ENCODE measurements around the gene CLBA1.
"Not testable (repeated sequence)": the region's sequence is repeated elsewhere in the genome, so short reads cannot be mapped to it uniquely, and the experiment has no call there.

Gene CLBA1

DNA sequence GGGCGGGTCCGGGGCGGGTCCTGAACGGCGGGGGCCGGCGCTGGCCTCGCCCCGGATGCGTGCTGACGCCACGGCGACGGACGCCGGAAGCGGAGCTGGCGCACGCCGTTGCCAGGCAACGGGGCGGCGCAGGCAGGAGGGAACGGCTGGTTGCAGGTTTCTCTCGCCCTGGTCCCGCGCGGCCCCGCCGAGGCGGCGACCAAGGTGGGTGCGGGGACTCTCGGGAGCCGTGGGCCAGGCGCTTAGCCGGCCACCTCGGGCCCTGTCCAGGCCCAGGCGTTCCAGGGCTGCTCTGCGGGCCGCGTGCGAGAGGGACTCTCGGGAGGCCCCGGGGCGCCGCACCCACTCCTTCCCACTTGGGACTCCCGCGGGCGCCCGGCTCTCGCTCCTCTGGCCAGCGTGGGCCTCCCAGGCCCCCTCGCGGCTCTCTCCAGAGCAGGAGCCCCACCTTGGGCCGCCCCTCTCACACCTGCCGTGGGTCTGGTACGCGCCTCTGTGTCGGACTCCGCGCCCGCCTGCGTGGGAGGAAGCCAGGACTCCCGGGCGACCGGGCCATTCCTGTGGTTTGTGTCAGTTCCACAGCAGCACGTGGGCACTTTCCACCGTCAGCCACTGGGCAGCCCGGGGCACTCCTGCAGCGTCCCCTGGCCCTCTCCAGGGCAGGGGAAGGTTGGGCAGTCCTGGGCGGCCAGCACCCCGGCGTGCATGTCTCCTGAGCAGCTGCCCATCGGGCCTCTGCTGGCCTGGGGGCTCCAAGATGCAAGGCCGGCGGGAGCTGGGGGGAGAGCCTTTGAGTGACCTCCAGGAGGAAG, at the start of gene CLBA1:
Gene CLBA1 (plus strand): TSS at position 114 of the 812 bp plus-strand sequence. CDS start 644 bp downstream, at position 758.
- DNase-seq (ENCODE audit: low spot score): peak; percentile 93

DNA sequence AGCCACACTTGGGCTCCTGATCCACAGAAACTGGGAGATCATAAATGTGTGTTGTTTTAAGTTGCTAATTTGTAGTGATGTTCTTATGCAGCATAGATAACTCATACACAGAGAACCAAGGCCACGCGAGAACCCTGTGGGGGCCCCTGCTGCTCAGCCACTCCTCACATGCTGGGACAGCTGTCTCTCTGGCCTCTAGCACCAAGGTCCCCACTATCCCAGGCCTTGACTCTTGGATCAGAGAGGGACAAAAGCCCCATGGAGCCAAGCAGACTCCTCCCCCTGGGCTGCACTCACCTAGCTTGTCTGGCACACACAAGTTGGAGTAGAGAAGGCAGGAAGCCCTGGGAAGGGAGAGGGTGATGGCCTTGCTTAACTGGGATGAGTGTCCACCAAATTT, 49.6 kb upstream of the CLBA1 start:
- no peak for DNase-seq (ENCODE audit: low spot score)

DNA sequence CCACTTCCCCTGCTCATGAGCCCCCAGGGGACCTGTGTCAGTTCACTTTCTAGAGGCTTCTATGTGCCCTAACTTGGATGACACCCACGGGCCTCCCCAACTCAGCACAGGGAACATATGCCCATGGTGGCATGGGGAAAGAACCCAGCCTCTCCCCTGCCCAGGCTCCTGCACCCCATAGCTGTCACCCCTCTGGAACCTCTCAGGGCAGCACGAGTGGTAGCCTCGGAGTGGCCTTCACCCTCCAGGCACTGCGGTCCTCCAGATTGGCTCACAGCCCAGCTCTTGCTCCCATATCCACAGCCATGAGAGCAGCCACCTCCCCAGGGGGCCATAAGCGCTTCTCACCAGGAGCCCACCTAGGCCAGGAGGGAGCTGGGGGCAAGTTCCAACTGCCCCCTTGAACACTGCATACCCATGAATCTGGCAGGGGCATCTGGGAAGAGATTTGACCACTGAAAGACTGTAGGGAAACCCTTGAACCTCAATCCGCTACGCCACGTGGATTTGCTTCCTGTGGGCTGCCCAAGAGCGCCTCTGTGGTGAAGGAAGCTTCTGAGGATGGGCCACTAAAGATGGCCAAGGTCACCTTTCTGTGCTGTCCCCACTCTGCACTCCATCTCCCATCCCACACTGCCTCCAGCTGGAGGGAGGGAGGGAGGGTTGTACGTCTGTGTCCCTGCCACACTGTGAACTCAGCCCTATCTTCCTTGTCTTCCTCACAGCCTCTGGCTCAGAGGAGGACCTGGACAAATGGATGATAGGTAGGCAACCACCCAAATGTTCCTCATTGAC, 49.0 kb upstream of the CLBA1 start:
- no peak for DNase-seq (ENCODE audit: low spot score)

DNA sequence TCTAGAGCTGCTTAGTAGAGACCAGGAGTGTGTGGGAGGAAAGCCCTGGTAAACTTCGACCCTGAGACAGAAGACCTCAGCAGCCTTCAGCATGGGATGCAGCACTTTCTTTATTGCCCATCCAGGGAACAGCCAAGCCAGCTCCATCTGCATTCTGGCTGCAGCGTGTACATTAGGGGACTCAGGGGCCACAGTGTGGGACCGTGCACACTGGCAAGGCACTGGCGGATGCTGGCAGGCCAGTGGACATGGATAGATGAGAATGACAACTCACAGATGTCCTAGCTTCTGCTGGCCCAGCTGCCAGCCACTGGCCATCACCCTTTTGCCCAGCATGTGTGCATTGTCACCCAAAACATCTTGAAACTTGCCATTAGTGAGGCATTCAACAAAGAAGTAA, 48.4 kb upstream of the CLBA1 start:
- no peak for DNase-seq (ENCODE audit: low spot score)

DNA sequence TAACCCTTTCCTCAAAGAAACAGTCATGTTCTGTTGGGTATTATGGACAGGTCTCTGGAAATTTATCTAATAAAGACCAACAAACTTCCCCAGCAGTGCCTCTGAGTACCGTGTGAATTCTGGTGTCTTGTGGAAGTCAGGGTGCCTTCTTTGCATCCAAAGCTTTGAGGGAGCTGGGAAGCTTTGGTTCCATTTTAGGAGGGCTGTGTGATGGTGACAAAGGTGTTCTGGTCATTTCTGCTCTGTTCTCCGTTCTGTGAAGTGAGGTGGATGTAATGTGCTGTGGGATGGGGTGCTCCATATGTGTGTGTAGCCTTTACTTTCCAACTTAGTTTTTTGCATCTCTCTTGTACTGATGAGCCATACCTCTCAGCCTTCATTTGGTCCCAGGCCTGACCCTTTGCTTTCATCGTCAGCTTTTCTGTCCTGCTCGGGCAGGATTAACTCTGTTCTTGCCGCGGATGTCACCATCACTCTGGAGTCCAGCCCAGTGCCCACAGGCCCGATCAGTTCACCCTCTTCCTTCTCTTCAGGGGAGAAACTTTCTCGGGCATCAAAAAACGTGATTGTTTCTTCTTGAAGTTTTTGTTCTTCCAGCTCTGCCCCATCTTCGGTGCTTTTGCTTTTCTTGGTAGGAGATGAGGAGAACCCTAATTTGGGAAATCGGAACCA, 47.8 kb upstream of the CLBA1 start:
- no peak for DNase-seq (ENCODE audit: low spot score)

DNA sequence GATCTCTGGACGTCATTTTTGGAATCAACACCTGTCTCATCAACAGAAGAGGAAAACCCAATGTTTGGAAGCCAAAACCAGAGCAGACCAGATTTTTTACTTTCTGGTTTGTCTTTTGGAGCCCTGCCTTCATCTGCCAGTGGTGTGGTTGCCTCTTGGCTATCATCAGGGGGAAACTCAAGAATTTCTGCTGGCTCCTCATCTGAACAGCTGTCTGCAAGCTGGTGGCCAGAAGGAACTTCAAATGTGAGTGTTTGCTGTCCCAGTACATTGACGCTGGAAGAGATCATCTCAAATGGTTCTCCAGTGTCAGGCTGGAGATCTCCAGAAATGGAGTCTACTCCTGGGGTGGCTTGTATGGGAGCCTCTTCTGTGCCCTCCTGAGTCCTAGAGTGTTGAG, 47.2 kb upstream of the CLBA1 start:
- no peak for DNase-seq (ENCODE audit: low spot score)

DNA sequence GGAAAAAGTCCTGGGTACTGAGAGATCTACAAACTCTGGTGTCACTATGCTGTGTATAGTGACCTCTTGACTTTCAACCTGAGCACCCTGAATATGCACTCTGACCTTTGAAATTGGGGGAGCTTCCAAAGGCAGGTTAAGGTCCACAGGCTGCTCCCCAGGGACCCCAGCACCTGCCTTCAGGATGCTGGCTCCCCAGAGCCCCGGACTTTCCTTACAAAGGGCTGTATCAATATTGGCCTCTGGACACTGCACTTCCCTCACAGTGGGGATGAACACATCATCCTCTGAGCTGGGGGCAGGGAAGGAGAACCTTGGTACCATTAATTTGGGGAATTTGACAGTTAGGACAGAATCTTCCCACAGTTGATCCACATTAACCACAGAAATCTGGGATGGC, 46.6 kb upstream of the CLBA1 start:
- no peak for DNase-seq (ENCODE audit: low spot score)

DNA sequence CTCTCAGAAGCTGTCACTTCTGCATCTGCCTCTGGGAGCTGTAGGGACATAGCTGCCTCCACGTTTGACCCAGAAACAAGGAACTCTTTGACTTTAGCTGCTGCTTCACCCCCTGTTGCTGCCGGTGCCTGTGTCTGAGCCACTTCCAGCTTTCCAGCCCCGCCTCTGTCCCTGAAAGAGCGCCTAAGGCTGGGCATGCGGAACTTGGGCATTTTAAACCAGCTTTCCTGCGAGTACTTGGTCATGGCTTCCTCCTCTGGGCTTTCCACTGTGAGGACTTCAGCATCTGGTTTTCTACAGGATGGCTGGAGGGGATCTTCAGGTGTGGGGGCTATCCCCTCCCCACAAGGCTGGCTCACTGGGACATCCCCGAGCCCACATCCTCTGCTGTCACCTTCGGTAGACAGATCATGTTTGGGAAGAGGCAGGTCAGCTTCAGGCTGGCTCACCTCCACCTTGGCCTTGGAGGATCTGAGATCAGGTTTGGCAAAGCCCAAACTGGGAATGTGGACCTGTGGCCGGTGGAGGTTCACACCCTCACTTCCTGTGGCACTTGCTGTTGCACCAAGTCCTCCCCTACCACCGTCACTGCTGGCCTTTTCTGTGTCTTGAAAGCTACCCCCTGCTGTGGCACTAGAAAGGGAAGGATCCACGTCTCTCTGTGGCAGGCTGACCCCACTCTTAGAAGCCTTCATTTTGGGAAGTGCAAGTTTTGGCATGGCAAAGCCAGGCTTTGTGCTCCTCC, 45.8 kb upstream of the CLBA1 start:
- no peak for DNase-seq (ENCODE audit: low spot score)

DNA sequence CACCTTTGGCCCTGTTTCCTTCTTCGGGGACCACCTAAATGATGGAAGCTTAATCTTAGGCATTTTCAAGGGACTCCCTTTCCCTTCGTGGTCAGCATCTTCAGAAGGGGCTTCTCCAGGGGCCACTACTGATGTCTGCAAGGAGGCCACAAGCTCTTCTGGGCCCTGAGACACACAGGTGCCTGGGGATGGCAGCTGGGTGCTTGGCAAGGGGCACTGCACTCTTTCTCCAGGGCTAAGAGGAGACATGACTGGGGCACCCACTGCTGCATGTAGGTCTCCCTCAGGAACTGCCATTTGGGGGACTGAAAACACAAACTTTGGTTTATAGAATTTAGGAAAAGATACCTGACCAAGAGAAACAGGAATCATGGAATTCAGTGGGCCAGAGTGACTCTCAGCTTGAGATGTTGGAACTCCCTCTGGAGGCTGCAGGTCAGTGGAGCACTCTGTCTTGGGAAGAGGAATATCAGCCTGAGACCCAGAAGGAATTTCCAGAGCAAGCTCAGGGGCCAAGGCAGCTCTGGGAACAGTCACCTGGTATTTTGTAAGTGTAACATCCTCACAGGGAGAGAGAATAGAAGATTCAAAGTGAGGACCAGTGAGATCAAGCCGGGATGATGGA, 45.0 kb upstream of the CLBA1 start:
- DNase-seq (ENCODE audit: low spot score): no peak

DNA sequence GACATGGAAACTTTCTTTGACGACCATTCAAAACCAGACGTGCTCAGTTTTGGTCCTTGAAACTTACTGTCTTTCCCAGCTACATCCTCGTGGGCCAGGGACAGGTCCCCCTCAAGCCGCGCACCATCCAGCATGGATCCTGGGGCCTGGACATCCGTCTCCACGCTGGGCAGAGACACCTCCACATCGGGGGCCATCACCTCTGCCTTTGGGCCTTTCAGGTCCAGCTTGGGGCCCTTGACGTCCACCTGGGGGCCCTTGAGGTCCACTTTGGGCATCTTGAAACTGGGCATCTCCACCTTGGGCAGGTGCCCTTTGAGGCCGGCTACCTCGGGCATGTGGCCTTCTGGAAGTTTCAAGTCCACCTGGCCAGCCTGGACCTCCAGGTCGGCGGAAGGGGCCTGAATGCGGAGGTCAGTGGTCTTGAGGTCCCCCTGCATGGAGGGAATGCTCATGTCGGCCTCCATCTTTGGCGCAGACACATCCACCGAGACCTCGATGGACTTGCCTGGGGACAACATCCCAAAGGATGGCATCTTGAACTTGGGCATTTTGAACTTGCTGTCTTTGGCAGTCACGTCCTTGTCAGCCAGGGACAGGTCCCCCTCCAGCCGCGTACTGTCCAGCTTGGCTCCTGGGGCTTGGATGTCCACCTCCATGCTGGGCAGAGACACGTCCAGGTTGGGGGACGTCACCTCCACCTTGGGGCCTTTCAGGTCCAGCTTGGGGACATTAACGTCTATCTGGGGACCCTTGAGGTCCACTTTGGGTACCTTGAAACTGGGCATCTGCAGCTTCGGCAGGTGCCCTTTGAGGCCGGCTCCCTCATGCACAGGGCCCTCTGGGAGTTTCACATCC, 43.9 kb upstream of the CLBA1 start:
- no peak for DNase-seq (ENCODE audit: low spot score)

DNA sequence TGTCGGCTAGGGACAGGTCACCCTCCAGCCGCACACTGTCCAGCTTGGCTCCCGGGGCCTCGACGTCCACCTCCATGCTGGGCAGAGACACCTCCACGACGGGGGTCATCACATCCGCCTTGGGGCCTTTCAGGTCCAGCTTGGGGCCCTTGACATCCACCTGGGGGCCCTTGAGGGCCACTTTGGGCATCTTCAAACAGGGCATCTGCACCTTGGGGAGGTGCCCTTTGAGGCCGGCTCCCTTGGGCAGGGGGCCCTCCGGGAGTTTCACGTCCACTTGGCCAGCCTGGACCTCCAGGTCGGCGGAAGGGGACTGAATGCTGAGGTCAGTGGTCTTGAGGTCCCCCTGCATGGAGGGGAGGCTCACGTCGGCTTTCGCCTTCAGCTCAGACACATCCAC, 43.0 kb upstream of the CLBA1 start:
- no peak for DNase-seq (ENCODE audit: low spot score)

DNA sequence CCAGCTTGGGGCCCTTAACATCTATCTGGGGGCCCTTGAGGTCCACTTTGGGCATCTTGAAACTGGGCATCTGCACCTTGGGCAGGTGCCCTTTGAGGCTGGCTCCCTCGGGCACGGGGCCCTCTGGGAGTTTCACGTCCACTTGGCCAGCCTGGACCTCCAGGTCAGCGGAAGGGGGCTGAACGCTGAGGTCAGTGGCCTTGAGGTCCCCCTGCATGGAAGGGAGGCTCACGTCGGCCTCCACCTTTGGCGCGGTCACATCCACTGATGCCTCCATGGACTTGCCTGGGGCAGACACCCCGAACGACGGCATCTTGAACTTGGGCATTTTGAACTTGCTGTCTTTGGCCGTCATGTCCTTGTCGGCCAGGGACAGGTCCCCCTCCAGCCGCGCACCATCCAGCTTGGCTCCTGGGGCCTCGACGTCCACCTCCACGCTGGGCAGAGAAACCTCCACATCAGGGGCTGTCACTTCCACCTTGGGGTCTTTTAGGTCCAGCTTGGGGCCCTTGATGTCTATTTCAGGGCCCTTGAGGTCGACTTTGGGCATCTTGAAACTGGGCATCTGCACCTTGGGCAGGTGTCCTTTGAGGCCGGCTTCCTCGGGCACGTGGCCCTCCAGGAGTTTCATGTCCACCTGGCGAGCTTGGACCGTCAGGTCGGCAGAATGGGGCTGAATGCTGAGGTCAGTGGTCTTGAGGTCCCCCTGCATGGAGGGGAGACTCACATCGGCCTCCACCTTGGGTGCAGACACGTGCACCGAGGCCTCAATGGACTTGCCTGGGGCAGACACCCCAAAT, 42.2 kb upstream of the CLBA1 start:
- not testable (repeated sequence) for DNase-seq (ENCODE audit: low spot score)

DNA sequence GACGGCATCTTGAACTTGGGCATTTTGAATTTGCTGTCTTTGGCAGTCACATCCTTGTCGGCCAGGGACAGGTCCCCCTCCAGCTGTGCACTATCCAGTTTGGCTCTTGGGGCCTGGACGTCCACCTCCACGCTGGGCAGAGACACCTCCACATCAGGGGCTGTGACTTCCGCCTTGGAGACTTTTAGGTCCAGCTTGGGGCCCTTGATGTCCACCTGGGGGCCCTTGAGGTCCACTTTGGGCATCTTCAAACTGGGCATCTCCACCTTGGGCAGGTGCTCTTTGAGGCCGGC, 41.6 kb upstream of the CLBA1 start:
- DNase-seq (ENCODE audit: low spot score): not testable (repeated sequence)

DNA sequence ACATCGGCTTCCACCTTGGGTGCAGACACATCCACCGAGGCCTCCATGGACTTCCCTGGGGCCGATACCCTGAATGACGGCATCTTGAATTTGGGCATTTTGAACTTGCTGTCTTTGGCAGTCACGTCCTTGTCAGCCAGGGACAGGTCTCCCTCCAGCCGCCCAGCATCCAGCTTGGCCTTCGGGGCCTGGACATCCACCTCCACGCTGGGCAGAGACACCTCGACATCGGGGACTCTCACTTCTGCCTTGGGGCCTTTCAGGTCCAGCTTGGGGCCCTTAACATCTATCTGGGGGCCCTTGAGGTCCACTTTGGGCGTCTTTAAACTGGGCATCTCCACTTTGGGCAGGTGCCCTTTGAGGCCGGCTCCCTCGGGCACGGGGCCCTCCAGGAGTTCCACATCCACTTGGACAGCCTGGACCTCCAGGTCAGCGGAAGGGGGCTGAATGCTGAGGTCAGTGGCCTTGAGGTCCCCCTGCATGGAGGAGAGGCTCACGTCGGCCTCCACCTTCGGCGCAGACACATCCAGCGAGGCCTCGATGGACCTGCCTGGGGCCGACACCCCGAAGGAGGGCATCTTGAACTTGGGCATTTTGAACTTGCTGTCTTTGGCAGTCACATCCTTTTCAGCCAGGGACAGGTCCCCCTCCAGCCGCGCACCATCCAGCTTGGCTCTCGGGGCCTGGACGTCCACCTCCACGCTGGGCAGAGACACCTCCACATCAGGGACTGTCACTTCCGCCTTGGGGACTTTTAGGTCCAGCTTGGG, 41.0 kb upstream of the CLBA1 start:
- not testable (repeated sequence) for DNase-seq (ENCODE audit: low spot score)

DNA sequence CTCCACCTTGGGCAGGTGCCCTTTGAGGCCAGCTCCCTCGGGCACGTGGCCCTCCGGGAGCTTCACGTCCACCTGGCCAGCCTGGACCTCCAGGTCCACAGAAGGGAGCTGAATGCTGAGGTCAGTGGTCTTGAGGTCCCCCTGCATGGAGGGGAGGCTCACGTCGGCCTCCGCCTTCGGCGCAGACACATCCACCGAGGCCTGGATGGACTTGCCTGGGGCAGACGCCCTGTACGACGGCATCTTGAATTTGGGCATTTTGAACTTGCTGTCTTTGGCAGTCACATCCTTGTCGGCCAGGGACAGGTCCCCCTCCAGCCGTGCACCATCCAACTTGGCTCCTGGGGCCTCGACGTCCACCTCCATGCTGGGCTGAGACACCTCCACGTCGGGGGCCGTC, 40.3 kb upstream of the CLBA1 start:
- not testable (repeated sequence) for DNase-seq (ENCODE audit: low spot score)

DNA sequence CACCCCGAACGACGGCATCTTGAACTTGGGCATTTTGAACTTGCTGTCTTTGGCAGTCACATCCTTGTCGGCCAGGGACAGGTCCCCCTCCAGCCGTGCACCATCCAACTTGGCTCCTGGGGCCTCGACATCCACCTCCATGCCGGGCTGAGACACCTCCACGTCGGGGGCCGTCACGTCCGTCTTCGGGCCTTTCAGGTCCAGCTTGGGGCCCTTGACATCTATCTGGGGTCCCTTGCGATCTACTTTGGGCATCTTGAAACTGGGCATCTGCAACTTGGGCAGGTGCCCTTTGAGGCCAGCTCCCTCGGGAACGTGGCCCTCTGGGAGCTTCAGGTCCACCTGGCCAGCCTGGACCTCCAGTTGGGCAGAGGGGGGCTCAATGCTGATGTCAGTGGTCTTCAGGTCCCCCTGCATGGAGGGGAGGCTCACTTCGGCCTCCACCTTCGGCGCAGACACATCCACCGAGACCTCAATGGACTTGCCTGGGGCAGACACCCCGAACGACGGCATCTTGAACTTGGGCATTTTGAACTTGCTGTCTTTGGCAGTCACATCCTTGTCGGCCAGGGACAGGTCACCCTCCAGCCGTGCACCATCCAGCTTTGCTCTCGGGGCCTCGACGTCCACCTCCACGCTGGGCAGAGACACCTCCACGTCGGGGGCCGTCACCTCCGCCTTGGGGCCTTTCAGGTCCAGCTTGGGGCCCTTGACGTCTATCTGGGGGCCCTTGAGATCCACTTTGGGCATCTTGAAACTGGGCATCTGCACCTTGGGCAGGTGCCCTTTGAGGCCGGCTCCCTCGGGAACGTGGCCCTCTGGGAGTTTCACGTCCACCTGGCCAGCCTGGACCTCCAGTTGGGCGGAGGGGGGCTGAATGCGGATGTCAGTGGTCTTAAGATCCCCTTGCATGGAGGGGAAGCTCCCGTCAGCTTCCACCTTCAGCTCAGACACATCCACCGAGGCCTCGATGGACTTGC, 39.3 kb upstream of the CLBA1 start:
- not testable (repeated sequence) for DNase-seq (ENCODE audit: low spot score)

DNA sequence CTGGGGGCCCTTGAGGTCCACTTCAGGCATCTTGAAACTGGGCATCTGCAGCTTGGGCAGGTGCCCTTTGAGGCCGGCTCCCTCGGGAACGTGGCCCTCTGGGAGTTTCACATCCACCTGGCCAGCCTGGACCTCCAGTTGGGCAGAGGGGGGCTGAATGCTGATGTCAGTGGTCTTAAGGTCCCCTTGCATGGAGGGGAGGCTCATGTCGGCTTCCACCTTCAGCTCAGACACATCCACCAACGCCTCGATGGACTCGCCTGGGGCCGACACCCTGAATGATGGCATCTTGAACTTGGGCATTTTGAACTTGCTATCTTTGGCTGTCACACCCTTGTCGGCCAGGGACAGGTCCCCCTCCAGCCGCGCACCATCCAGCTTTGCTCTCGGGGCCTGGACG, 38.4 kb upstream of the CLBA1 start:
- DNase-seq (ENCODE audit: low spot score): not testable (repeated sequence)

All from hematopoietic multipotent progenitor cell treated with erythropoietin and hydrocortisone succinate and interleukin-3 and kit ligand, for 15 days (in vitro differentiated cells).